DND-41 (cell line): Measurements from ENCODE around the gene ZNF19.

Source experiments
- ATAC-seq: fragments of 200-7000 bp; cut with Tn5 transposase; 3 replicates; pipeline ENCODE4 v1.9.1; 2021; ENCODE audit warnings: low read depth; ENCODE audit not compliant: insufficient read depth
- DNase-seq: peaks from one replicate; pipeline ENCODE4 v3.0.0-alpha.2; 2020
- H2AFZ ChIP-seq: 2 replicates; pipeline ENCODE4 v1.6.0; 2012; ENCODE audit warnings: low read depth, low read length
- H3K27ac ChIP-seq: 2 replicates; pipeline ENCODE4 v1.5.1; 2012; ENCODE audit warnings: low read length, inconsistent platforms
- H3K27me3 ChIP-seq: fragments of 200-600 bp; sonication (generic); 2 replicates; pipeline ENCODE4 v1.6.0; 2012; ENCODE audit warnings: low read length, mild to moderate bottlenecking, inconsistent platforms; ENCODE audit not compliant: insufficient read depth, poor library complexity
- H3K36me3 ChIP-seq: 2 replicates; pipeline ENCODE4 v1.5.1; 2012; ENCODE audit warnings: low read length, inconsistent platforms; ENCODE audit not compliant: insufficient read depth
- H3K4me1 ChIP-seq: 2 replicates; pipeline ENCODE4 v1.5.1; 2012; ENCODE audit warnings: mild to moderate bottlenecking, low read length; ENCODE audit not compliant: insufficient read depth
- H3K4me2 ChIP-seq: 2 replicates; pipeline ENCODE4 v1.6.0; 2012; ENCODE audit warnings: mild to moderate bottlenecking, moderate library complexity, low read length, inconsistent platforms; ENCODE audit not compliant: insufficient read depth
- H3K4me3 ChIP-seq, 2 experiments: fragments of 200-600 bp in 1 of 2; shearing (Covaris generic) in 1 of 2; 2 replicates each; pipeline ENCODE4 v1.5.1; 2012 to 2016; ENCODE audit warnings: inconsistent platforms in 2 of 2, low read length in 2 of 2, mild to moderate bottlenecking in 2 of 2, low read depth in 1 of 2, moderate library complexity in 1 of 2
- H3K79me2 ChIP-seq: 2 replicates; pipeline ENCODE4 v1.6.0; 2012; ENCODE audit warnings: low read length, inconsistent platforms; ENCODE audit not compliant: insufficient read depth
- H3K9ac ChIP-seq: 2 replicates; pipeline ENCODE4 v1.6.0; 2012; ENCODE audit warnings: low read depth, mild to moderate bottlenecking, inconsistent platforms, low read length, moderate library complexity
- H3K9me3 ChIP-seq: 2 replicates; pipeline ENCODE4 v1.5.1; 2012; ENCODE audit warnings: low read length, moderate library complexity, mild to moderate bottlenecking, inconsistent platforms; ENCODE audit not compliant: insufficient read depth, severe bottlenecking
- H4K20me1 ChIP-seq: 2 replicates; pipeline ENCODE4 v1.6.0; 2012; ENCODE audit warnings: low read length; ENCODE audit not compliant: insufficient read depth
- EZH2 ChIP-seq: IDR thresholded peaks from 3 replicates; pipeline ENCODE4 v1.6.1; 2012; ENCODE audit warnings: borderline replicate concordance, low read depth, mild to moderate bottlenecking, moderate library complexity, low read length, inconsistent platforms; ENCODE audit not compliant: severe bottlenecking
- TF ChIP-seq, protein P1 (sequence below): IDR thresholded peaks from 2 replicates; pipeline ENCODE4 v1.5.1; 2012; ENCODE audit warnings: borderline replicate concordance, low read length, moderate library complexity, mild to moderate bottlenecking; ENCODE audit not compliant: poor library complexity, severe bottlenecking; ENCODE audit errors: extremely low read depth

ZNF19 gene

DNA sequence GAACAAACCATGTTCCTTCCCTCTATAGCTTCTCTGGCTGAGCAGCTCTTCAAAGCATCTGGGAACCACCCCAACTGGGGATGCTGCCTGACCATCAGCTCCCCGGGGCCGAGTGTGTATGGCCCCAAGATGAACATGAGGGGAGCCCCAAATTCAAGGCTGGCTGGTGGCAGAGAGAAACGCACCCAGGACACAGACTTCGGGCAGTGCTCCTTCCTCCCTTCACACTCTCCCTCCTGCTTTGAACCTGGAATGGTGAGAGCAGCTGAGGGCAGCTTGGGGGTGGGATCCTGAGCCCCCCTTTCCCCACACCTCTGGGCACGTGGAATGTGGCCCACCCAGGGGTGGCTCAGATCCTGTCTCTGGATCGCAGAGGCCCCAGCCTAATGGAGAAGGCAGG, 64.5 kb downstream of the ZNF19 start:
- Histone ChIP-seq H3K4me1 (no peaks in the 10 kb centered on the region), H3K4me3 (no peak overlapping the region), H3K4me2 (no peak overlapping the region), H3K27ac (no peak overlapping the region), H2AFZ (no peak overlapping the region), H4K20me1 (no peaks in the 10 kb centered on the region), H3K27me3 (no peaks in the 10 kb centered on the region), H3K79me2 (no peaks in the 10 kb centered on the region), H3K36me3 (no peaks in the 10 kb centered on the region), H3K9me3 (no peaks in the 10 kb centered on the region), H3K9ac (no peak overlapping the region)
- DNase-seq, result no peak
- ATAC-seq, result no peak
- TF ChIP-seq EZH2, result no peak
- TF ChIP-seq, protein P1, sequence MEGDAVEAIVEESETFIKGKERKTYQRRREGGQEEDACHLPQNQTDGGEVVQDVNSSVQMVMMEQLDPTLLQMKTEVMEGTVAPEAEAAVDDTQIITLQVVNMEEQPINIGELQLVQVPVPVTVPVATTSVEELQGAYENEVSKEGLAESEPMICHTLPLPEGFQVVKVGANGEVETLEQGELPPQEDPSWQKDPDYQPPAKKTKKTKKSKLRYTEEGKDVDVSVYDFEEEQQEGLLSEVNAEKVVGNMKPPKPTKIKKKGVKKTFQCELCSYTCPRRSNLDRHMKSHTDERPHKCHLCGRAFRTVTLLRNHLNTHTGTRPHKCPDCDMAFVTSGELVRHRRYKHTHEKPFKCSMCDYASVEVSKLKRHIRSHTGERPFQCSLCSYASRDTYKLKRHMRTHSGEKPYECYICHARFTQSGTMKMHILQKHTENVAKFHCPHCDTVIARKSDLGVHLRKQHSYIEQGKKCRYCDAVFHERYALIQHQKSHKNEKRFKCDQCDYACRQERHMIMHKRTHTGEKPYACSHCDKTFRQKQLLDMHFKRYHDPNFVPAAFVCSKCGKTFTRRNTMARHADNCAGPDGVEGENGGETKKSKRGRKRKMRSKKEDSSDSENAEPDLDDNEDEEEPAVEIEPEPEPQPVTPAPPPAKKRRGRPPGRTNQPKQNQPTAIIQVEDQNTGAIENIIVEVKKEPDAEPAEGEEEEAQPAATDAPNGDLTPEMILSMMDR, result no peak

DNA sequence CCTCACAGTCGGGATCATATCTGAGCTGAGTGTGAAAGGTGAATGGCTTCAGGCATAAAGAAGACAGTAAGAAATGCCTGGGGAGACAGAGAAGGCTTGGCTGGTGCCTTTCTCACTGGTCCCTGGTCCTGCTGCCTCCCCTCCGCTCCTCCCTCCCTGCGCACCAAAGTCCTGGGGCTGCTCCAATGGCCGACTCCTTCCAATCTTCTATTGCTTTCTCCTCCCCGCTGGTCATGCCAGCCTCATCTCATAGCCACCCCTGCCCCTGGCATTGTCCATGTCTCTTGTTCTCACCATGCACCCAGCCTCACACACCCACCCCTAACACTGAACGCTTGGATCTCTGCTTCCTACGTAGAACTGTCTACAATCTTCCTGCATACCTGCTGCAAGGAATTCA, 65.3 kb downstream of the ZNF19 start:
- no peak overlapping the region for H3K4me2 ChIP-seq
- no peaks in the 10 kb centered on the region for H3K4me1 ChIP-seq
- H2AFZ ChIP-seq, result no peak overlapping the region
- no peak for ATAC-seq
- no peaks in the 10 kb centered on the region for H3K27me3 ChIP-seq
- H3K4me3 ChIP-seq, result no peak overlapping the region
- no peaks in the 10 kb centered on the region for H3K79me2 ChIP-seq
- no peak for DNase-seq
- no peak overlapping the region for H3K9ac ChIP-seq
- no peaks in the 10 kb centered on the region for H4K20me1 ChIP-seq
- no peaks in the 10 kb centered on the region for H3K36me3 ChIP-seq
- no peak overlapping the region for H3K27ac ChIP-seq
- TF ChIP-seq EZH2, result no peak
- TF ChIP-seq, protein P1, result no peak
- H3K9me3 ChIP-seq, result no peaks in the 10 kb centered on the region
